ENCODE data around the gene CCBE1.

CCBE1 gene

DNA sequence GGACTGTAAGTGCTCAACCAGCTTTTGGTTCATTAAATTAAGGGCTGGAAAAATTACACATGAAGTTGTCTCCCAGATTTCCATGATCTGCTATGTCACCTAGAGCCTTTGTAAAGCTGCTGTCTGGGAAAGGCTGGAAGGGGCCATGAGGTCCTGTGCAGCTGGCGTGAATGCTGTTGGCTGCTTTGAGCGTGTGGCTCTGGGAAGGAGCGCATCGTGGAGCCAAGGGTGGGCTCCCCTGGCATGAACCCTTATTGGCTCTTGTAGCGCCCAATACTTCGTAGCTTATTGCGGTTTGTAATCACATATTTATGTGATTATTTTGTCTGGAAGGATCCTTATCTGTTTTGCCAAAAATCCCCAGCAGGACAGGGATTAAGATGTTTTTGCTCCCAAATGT, 267.6 kb downstream of the CCBE1 start:
- DNase-seq (ENCODE audit: low read depth in 1 of 2, low spot score in 1 of 2): no peak
- no peak overlapping the region for H3K27ac ChIP-seq (replicated peaks)
- no peak overlapping the region for H3K4me3 ChIP-seq (replicated peaks; ENCODE audit: insufficient read depth, low read length)
- H3K27me3 ChIP-seq (ENCODE audit: insufficient read depth, poor library complexity, severe bottlenecking): no peaks in the 10 kb centered on the region
- TF ChIP-seq, protein P1, sequence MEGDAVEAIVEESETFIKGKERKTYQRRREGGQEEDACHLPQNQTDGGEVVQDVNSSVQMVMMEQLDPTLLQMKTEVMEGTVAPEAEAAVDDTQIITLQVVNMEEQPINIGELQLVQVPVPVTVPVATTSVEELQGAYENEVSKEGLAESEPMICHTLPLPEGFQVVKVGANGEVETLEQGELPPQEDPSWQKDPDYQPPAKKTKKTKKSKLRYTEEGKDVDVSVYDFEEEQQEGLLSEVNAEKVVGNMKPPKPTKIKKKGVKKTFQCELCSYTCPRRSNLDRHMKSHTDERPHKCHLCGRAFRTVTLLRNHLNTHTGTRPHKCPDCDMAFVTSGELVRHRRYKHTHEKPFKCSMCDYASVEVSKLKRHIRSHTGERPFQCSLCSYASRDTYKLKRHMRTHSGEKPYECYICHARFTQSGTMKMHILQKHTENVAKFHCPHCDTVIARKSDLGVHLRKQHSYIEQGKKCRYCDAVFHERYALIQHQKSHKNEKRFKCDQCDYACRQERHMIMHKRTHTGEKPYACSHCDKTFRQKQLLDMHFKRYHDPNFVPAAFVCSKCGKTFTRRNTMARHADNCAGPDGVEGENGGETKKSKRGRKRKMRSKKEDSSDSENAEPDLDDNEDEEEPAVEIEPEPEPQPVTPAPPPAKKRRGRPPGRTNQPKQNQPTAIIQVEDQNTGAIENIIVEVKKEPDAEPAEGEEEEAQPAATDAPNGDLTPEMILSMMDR (IDR thresholded peaks at IDR 0.05; ENCODE audit: insufficient read depth, low read length): no peak
- TF ChIP-seq, protein P2, sequence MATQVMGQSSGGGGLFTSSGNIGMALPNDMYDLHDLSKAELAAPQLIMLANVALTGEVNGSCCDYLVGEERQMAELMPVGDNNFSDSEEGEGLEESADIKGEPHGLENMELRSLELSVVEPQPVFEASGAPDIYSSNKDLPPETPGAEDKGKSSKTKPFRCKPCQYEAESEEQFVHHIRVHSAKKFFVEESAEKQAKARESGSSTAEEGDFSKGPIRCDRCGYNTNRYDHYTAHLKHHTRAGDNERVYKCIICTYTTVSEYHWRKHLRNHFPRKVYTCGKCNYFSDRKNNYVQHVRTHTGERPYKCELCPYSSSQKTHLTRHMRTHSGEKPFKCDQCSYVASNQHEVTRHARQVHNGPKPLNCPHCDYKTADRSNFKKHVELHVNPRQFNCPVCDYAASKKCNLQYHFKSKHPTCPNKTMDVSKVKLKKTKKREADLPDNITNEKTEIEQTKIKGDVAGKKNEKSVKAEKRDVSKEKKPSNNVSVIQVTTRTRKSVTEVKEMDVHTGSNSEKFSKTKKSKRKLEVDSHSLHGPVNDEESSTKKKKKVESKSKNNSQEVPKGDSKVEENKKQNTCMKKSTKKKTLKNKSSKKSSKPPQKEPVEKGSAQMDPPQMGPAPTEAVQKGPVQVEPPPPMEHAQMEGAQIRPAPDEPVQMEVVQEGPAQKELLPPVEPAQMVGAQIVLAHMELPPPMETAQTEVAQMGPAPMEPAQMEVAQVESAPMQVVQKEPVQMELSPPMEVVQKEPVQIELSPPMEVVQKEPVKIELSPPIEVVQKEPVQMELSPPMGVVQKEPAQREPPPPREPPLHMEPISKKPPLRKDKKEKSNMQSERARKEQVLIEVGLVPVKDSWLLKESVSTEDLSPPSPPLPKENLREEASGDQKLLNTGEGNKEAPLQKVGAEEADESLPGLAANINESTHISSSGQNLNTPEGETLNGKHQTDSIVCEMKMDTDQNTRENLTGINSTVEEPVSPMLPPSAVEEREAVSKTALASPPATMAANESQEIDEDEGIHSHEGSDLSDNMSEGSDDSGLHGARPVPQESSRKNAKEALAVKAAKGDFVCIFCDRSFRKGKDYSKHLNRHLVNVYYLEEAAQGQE (IDR thresholded peaks at IDR 0.05; ENCODE audit: insufficient replicate concordance, low read depth): no peak
- TF ChIP-seq GABPA (IDR thresholded peaks at IDR 0.05; ENCODE audit: low read depth): no peak
- TF ChIP-seq SPI1 (IDR thresholded peaks at IDR 0.05; ENCODE audit: borderline replicate concordance, low read depth): no peak
- no peak for TF ChIP-seq POLR2AphosphoS5 (IDR thresholded peaks at IDR 0.05; ENCODE audit: low read depth)

DNA sequence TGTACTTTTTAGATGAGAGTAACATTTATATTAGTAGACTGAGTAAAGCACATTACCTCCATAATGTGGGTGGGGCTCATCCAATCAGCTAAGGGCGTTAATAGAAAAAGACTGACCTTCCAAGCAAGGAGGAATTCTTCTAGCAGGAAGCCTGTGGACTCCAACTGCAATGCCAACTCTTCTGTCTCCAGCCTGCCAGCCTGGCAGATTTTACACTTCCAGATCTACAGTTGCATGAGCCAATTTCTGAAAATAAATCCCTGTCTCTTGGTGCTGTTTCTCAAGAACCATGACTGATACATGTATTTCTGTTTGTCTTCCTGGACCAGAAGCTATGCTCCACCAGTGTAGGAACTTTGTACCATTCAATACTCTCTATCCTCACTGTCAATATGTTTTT, 269.2 kb downstream of the CCBE1 start:
- no peak for DNase-seq (ENCODE audit: low read depth in 1 of 2, low spot score in 1 of 2)
- H3K27me3 ChIP-seq (ENCODE audit: insufficient read depth, poor library complexity, severe bottlenecking): no peaks in the 10 kb centered on the region
- TF ChIP-seq SPI1 (IDR thresholded peaks at IDR 0.05; ENCODE audit: borderline replicate concordance, low read depth): no peak
- TF ChIP-seq POLR2AphosphoS5 (IDR thresholded peaks at IDR 0.05; ENCODE audit: low read depth): no peak
- no peak for TF ChIP-seq GABPA (IDR thresholded peaks at IDR 0.05; ENCODE audit: low read depth)
- TF ChIP-seq, protein P2 (IDR thresholded peaks at IDR 0.05; ENCODE audit: insufficient replicate concordance, low read depth): no peak
- TF ChIP-seq, protein P1 (IDR thresholded peaks at IDR 0.05; ENCODE audit: insufficient read depth, low read length): no peak
- H3K27ac ChIP-seq (replicated peaks): no peak overlapping the region
- no peak overlapping the region for H3K4me3 ChIP-seq (replicated peaks; ENCODE audit: insufficient read depth, low read length)

DNA sequence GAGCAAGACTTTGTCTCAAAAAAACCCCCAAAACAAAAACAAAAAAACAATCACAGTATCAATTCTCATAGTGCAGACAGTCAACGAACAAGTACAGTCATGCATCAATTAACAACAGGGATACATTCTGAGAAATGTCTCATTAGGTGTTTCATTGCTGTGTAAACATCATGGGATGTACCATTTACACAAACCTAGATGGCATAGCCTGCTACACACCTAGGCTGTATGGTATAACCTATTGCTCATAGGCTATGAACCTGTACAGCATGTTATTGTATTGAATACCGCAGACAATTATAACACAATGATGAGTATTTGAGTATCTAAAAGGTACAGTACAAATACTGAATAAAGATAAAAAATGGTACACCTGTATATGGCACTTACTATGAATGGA, 270.4 kb downstream of the CCBE1 start:
- peaks cover 3% of the 10 kb centered on the region for H3K27me3 ChIP-seq (ENCODE audit: insufficient read depth, poor library complexity, severe bottlenecking)
- DNase-seq (ENCODE audit: low read depth in 1 of 2, low spot score in 1 of 2): no peak
- no peak overlapping the region for H3K27ac ChIP-seq (replicated peaks)
- H3K4me3 ChIP-seq (replicated peaks; ENCODE audit: insufficient read depth, low read length): no peak overlapping the region
- TF ChIP-seq SPI1 (IDR thresholded peaks at IDR 0.05; ENCODE audit: borderline replicate concordance, low read depth) (no peak), GABPA (IDR thresholded peaks at IDR 0.05; ENCODE audit: low read depth) (no peak), POLR2AphosphoS5 (IDR thresholded peaks at IDR 0.05; ENCODE audit: low read depth) (no peak)
- TF ChIP-seq, protein P2 (IDR thresholded peaks at IDR 0.05; ENCODE audit: insufficient replicate concordance, low read depth): no peak
- TF ChIP-seq, protein P1 (IDR thresholded peaks at IDR 0.05; ENCODE audit: insufficient read depth, low read length): no peak

All from HL-60 (cell line).